ENCODE data around the gene CCDC73.

CCDC73 gene

GRCh38 chr11:32583459-32584271, 210.8 kb downstream of the CCDC73 start, which contains the start of gene EIF3M:
EIF3M (plus strand) TSS chr11:32583831; CDS start chr11:32583888, 57 bp downstream.
- peak; percentile 88 to 94 (median 92) for DNase-seq

DNA sequence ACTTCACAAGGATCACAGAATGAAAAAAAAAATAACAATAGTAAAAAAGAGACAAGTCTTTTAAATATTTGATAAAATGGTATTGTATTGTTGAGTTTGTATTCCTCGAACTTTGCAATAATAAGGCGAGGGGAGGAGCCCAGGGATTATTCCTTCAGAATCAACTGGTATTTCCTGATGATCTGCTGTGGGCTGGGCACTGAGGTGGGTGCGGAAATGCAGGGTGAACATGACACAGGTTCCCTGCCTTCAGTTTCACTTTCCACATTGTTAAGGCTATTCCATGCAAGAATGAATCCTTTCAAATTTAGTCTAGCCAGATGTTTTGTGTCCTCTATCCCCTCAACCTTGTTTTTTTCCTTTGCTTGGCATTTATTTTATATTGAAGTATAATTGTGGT, 212.9 kb downstream of the CCDC73 start:
- no peak for DNase-seq

GRCh38 chr11:32580967-32581366, 213.5 kb downstream of the CCDC73 start:
- DNase-seq, result no peak

DNA sequence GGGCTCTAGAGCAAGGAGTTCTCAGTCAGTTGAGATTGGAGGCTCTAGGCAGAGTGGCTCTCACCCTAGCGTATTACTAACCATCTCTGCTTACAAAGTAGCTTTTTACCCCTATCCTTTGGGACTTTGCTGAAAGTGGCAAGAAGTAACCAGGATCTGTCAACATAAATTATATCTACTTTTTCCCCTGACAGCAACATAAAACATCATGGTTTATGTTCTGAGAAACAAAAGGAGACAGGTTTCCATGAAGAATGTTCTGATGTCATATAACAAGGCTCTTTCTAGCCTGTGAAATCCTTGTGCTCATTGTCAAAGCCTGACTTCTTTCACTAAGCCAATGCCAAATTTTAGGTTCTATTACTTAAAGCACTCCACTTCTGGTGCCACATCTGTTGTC, 218.0 kb downstream of the CCDC73 start:
- DNase-seq, result no peak

GRCh38 chr11:32575070-32575469, 219.4 kb downstream of the CCDC73 start:
- DNase-seq, result no peak

DNA sequence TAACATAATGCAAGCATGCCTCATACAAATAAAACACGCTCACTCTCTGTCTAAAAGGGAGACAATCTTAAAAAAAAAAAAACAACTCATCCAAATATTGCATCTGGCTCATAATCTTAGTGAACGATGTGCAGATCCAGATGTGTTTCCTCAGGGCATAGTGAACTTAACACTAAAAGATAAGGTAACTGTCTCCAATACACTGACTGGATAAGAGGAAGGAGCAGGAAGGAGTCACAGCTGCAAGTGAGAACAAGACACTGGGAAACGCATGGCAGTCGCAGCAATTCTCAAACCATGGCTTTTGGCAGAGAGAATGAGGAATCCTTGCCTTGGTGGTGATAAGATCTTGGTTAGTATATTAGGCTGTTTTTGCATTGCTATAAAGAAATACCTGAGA, 220.0 kb downstream of the CCDC73 start:
- no peak for DNase-seq

DNA sequence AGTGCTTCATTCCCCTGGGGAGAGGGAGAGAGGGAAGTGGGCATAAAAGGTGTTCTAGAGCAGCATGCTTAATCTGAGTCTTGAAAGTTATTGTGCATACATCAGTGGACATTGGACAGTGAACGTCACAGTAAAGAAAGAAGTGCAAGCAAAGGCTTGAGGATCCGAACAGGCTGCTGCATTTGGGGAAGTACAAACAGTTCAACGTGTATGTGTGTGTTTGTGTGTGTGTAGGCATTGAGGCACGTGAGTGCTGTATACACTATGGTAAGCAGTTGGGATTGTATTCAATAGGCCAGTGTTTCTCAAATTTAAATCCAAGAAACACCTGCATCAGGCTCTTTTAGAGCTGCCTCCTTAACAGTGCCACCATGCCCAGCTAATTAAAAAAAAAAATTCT, 221.2 kb downstream of the CCDC73 start:
- no peak for DNase-seq

GRCh38 chr11:32571039-32571438, 223.4 kb downstream of the CCDC73 start:
- DNase-seq, result no peak

GRCh38 chr11:32569313-32569881, 225.1 kb downstream of the CCDC73 start:
- DNase-seq, result no peak

GRCh38 chr11:32567154-32567553, 227.3 kb downstream of the CCDC73 start:
- no peak for DNase-seq

- no peak for DNase-seq
These were observed 227.9 kb downstream of the CCDC73 start for GRCh38 chr11:32566517-32566916.

DNA sequence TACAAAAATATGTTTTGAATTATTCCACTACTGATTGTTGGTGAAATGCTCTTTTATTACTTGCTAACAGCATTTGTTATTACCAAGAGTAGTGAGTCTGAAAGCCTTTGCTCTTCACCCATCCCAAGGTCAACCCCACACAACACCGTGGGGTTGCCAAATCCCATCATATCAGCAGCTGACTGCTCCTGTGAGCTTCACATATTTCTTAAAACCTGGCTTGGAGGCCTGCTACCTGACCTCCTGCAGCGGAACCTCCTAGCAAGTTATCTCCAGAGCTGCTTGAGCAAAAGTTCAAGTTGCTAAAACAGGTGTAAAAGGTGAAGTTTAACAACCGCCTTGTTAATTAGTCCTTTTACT, 230.9 kb downstream of the CCDC73 start:
- DNase-seq, result no peak

GRCh38 chr11:32562839-32563599, 231.4 kb downstream of the CCDC73 start:
- DNase-seq, result no peak

DNA sequence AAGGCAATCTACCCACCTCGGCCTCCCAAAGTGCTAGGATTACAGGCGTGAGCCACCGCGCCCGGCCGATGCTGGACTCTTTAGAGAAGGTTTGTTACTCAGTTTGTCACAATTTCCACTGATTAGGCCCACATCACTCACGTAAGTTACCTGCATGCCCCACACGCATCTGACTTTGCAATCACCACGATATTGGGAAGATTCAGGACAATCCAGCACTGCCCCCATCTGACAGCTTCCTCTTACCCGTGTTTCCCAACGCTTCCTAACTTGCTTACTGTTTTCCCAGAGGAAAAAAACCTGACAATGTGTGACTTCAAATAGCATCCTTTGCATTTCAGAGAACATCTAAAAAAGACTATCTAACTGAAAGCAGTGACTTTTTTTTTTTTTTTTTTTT, 232.6 kb downstream of the CCDC73 start:
- DNase-seq, result no peak

- no peak for DNase-seq
These were observed 238.6 kb downstream of the CCDC73 start for GRCh38 chr11:32555895-32556294.

- no peak for DNase-seq
These were observed 239.4 kb downstream of the CCDC73 start for GRCh38 chr11:32555091-32555490.
